ENCODE results near the gene ARFGAP1. TPM values are rescaled to one million over a fixed set of nuclear protein-coding genes. Genes with fewer than 3 reads are reported as not detected.
"Not testable (repeated sequence)": the region's sequence is repeated elsewhere in the genome, so short reads cannot be mapped to it uniquely, and the experiment has no call there.

ARFGAP1 gene
- total RNA-seq, 1 donor from 2014 or later: 57.0 TPM

DNA sequence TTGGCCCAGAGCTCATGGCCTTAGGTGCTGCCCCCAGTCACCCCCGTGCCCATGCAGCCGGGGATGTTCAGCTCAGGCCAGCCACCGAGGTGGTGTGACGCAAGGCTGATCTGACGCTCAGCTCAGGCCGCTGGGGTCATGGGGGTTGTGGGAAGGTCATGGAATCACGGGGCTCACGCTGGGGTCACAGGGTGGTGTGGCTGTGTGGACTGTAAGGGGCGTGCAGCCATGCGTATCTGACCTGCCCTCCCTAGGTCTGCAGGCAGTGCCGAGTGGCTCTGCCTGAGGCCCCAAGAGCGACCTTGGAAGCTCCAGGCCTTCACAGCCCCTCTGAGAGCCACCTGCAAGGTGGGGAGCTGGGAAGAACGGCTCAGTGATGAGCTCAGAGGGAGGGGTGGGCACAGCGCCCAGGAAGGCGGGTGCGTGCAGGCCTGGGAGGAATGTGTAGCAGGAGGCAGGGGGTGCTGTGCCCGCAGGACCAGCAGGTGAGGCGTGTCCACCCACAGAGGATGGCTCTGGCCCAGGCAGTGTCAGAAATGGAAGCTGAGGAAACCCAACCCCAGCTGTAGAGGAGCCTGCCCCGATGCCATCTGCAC lies 60.7 kb downstream of the ARFGAP1 start:
- H3K4me1 ChIP-seq: no peaks in the 10 kb centered on the region
- TF ChIP-seq, protein P1, sequence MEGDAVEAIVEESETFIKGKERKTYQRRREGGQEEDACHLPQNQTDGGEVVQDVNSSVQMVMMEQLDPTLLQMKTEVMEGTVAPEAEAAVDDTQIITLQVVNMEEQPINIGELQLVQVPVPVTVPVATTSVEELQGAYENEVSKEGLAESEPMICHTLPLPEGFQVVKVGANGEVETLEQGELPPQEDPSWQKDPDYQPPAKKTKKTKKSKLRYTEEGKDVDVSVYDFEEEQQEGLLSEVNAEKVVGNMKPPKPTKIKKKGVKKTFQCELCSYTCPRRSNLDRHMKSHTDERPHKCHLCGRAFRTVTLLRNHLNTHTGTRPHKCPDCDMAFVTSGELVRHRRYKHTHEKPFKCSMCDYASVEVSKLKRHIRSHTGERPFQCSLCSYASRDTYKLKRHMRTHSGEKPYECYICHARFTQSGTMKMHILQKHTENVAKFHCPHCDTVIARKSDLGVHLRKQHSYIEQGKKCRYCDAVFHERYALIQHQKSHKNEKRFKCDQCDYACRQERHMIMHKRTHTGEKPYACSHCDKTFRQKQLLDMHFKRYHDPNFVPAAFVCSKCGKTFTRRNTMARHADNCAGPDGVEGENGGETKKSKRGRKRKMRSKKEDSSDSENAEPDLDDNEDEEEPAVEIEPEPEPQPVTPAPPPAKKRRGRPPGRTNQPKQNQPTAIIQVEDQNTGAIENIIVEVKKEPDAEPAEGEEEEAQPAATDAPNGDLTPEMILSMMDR (IDR thresholded peaks at IDR 0.05): no peak
- no peak overlapping the region for H3K4me3 ChIP-seq
- no peak overlapping the region for H3K27ac ChIP-seq
- no peaks in the 10 kb centered on the region for H3K36me3 ChIP-seq
- no peak for DNase-seq (ENCODE audit: low spot score in 2 of 2)
- H3K9me3 ChIP-seq: no peaks in the 10 kb centered on the region
- intact Hi-C loops (cut with DNase I): no loop called here
- H3K27me3 ChIP-seq: no peaks in the 10 kb centered on the region

DNA sequence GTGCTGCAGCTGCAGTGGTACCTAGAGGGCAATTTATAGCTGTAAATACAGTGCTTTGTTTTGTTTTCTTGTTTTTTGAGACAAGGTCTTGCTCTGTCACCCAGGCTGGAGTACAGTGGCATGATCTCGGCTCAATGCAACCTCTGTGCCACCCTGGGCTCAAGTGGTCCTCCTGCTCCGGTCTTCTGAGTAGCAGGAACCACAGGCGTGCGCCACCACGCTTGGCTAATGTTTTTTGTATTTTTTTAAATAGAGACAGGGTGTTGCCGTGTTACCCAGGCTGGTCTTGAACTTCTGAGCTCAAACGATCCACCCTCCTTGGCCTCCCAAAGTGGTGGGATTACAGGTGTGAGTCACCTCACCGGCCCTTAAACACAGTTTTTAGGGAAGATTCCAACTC lies 61.7 kb downstream of the ARFGAP1 start:
- Histone ChIP-seq H3K36me3 (no peaks in the 10 kb centered on the region), H3K9me3 (no peaks in the 10 kb centered on the region), H3K4me3 (no peak overlapping the region), H3K27ac (no peak overlapping the region), H3K27me3 (no peaks in the 10 kb centered on the region), H3K4me1 (no peaks in the 10 kb centered on the region)
- no peak for DNase-seq (ENCODE audit: low spot score in 2 of 2)
- intact Hi-C loops (cut with DNase I): no loop called here
- TF ChIP-seq, protein P1 (IDR thresholded peaks at IDR 0.05): no peak

DNA sequence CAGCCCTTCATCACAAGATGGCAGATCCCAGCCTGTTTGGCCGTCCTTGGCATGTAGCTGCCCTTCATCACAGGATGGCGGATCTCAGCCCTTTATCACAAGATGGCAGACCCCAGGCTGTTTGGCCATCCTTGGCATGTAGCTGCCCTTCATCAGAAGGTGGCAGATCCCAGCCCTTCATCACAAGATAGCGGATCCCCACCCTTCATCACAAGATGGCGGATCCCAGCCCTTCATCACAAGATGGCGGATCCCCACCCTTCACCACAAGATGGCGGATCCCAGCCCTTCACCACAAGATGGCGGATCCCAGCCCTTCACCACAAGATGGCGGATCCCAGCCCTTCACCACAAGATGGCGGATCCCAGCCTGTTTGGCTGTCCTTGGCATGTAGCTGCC lies 62.4 kb downstream of the ARFGAP1 start:
- H3K27me3 ChIP-seq: not testable (repeated sequence)

DNA sequence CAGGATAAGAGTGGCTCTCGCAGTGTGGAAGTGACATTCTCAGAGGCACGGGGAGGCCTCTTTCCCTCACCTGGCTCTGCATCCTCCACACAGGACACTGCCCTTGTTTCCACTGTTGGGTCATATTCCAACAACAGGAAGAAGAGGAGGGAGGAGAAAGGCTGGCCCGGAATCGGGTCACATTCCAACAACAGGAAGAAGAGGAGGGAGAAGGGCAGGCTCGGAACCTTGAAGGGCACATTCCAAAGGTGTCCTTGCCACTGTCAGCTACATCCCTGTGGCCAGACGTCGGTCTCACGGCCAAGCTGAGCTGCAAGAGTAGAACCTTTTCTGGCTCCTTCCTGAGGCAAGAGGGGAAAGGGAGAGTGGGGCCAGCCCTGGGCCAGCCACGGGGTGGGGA lies 63.1 kb downstream of the ARFGAP1 start:
- TF ChIP-seq, protein P1 (IDR thresholded peaks at IDR 0.05): no peak
- no peaks in the 10 kb centered on the region for H3K9me3 ChIP-seq
- intact Hi-C loops (cut with DNase I): no loop called here
- H3K27me3 ChIP-seq: no peaks in the 10 kb centered on the region
- no peak overlapping the region for H3K4me3 ChIP-seq
- H3K36me3 ChIP-seq: no peaks in the 10 kb centered on the region
- H3K27ac ChIP-seq: no peak overlapping the region
- no peak for DNase-seq (ENCODE audit: low spot score in 2 of 2)
- no peaks in the 10 kb centered on the region for H3K4me1 ChIP-seq

More for the DNA sequence above, 62.4 kb downstream of the ARFGAP1 start:
- H3K9me3 ChIP-seq; H3K4me1 ChIP-seq; H3K4me3 ChIP-seq; H3K36me3 ChIP-seq; DNase-seq (ENCODE audit: low spot score in 2 of 2); H3K27ac ChIP-seq; intact Hi-C loops (cut with DNase I): not testable (repeated sequence)

GRCh38 chr20:63336232-63336752 lies 63.7 kb downstream of the ARFGAP1 start:
- TF ChIP-seq, protein P1 (IDR thresholded peaks at IDR 0.05): no peak
- DNase-seq (ENCODE audit: low spot score in 2 of 2): no peak
- Histone ChIP-seq H3K27ac (no peak overlapping the region), H3K4me3 (no peak overlapping the region), H3K36me3 (no peaks in the 10 kb centered on the region), H3K27me3 (no peaks in the 10 kb centered on the region), H3K9me3 (no peaks in the 10 kb centered on the region), H3K4me1 (no peaks in the 10 kb centered on the region)
- intact Hi-C loops (cut with DNase I): no loop called here

GRCh38 chr20:63337786-63338420 lies 65.3 kb downstream of the ARFGAP1 start:
- H3K4me3 ChIP-seq: no peak overlapping the region
- intact Hi-C loops (cut with DNase I): no loop called here
- TF ChIP-seq, protein P1 (IDR thresholded peaks at IDR 0.05): no peak
- H3K27ac ChIP-seq: no peak overlapping the region
- DNase-seq (ENCODE audit: low spot score in 2 of 2): no peak
- H3K9me3 ChIP-seq: no peaks in the 10 kb centered on the region
- H3K36me3 ChIP-seq: no peaks in the 10 kb centered on the region
- H3K27me3 ChIP-seq: no peaks in the 10 kb centered on the region
- no peaks in the 10 kb centered on the region for H3K4me1 ChIP-seq
